HepG2 (cell line): ENCODE results near the gene ARHGAP9. TPM values are rescaled to one million over a fixed set of nuclear protein-coding genes. Genes with fewer than 3 reads are reported as not detected.
A peak's percentile ranks its signal among the peaks of the same experiment; 100 is the strongest.

Experiments
- ATAC-seq: fragments of 200-7000 bp; cut with Tn5 transposase; 3 replicates; pipeline ENCODE4 v1.9.1; 2020; ENCODE audit warnings: mild to moderate bottlenecking, moderate library complexity
- BruUV-seq: library from RNA; stranded (reverse); fragments of 400-500 nt; replicated peaks from 2 replicates; lab custom pipeline; 2021; lab: Mats Ljungman, UMichigan
- CTCF ChIA-PET: fragments of 300-600 bp; formaldehyde crosslinking; extraction: SDS; loops from one replicate; lab custom pipeline; 2021; ENCODE audit warnings: low total read pairs, inconsistent platforms, low intra/inter-chr PET ratio; lab: Yijun Ruan, JAX
- POLR2A ChIA-PET: fragments of 350-600 bp; sonication (Branson Sonifier 250); formaldehyde crosslinking; loops from one replicate; lab custom pipeline; 2020; ENCODE audit warnings: antibody characterized with exemption, inconsistent platforms; lab: Yijun Ruan, JAX
- DNase-seq: peaks from one replicate; pipeline ENCODE4 v3.0.0-alpha.2; 2015; ENCODE audit warnings: low spot score
- FAIRE-seq: peaks from 3 replicates; lab custom pipeline; 2011; peaks lifted over from hg19 to GRCh38; lab: Jason Lieb, UNC
- H2AFZ ChIP-seq: one replicate; pipeline ENCODE4 v1.6.1; 2011; ENCODE audit warnings: low read length, inconsistent platforms
- H3K27ac ChIP-seq: fragments of 300-600 bp; 3 replicates; pipeline ENCODE4 v1.8.0; 2011; ENCODE audit warnings: mixed run types, mild to moderate bottlenecking, mixed read lengths, low read length, inconsistent platforms; ENCODE audit not compliant: insufficient read depth; ENCODE audit errors: extremely low read length
- H3K27me3 ChIP-seq, 2 experiments: fragments of 200-600 bp in 1 of 2; 2 replicates in 1 of 2; 3 replicates in 1 of 2; pipeline versions ENCODE4 v1.6.0 to v1.8.0; 2011; ENCODE audit warnings: low read length in 2 of 2, mild to moderate bottlenecking in 2 of 2, moderate library complexity in 2 of 2, inconsistent platforms in 1 of 2; ENCODE audit not compliant: insufficient read depth in 2 of 2, control insufficient read depth in 1 of 2
- H3K36me3 ChIP-seq, 2 experiments: fragments of 200-600 bp in 1 of 2; replicated peaks in 1 of 2; 2 replicates in 1 of 2; 3 replicates in 1 of 2; pipeline versions ENCODE4 v1.5.1 to v1.8.0; 2011; ENCODE audit warnings: low read length in 2 of 2, inconsistent platforms in 1 of 2; ENCODE audit not compliant: insufficient read depth in 2 of 2, control insufficient read depth in 1 of 2
- H3K4me1 ChIP-seq: 2 replicates; pipeline ENCODE4 v1.5.1; 2012; ENCODE audit warnings: low read length, inconsistent platforms; ENCODE audit not compliant: insufficient read depth
- H3K4me2 ChIP-seq: 2 replicates; pipeline ENCODE4 v1.6.0; 2011; ENCODE audit warnings: low read depth, low read length, inconsistent platforms
- H3K4me3 ChIP-seq, 3 experiments: fragments of 200-600 bp in 1 of 3; sonication (generic), shearing (Covaris generic) in 1 of 3; replicated peaks in 1 of 3; 2 replicates each; pipeline ENCODE4 v1.5.1; 2011 to 2016; ENCODE audit warnings: low read length in 3 of 3, inconsistent platforms in 2 of 3, low read depth in 2 of 3, mild to moderate bottlenecking in 2 of 3, control low read depth in 1 of 3, mixed read lengths in 1 of 3; ENCODE audit not compliant: insufficient read depth in 1 of 3
- H3K79me2 ChIP-seq: one replicate; pipeline ENCODE4 v1.6.1; 2011; ENCODE audit warnings: low read length, inconsistent platforms; ENCODE audit not compliant: insufficient read depth
- H3K9ac ChIP-seq: 2 replicates; pipeline ENCODE4 v1.6.0; 2011; ENCODE audit warnings: mild to moderate bottlenecking, low read depth, low read length, inconsistent platforms; ENCODE audit not compliant: insufficient read depth
- H3K9me3 ChIP-seq: 2 replicates; pipeline ENCODE4 v1.5.1; 2012; ENCODE audit warnings: mild to moderate bottlenecking, low read length
- H4K20me1 ChIP-seq: 2 replicates; pipeline ENCODE4 v1.6.0; 2011; ENCODE audit warnings: inconsistent platforms, mild to moderate bottlenecking, low read length, moderate library complexity; ENCODE audit not compliant: insufficient read depth
- CREB1 ChIP-seq, 2 experiments: fragments of 450-650 bp in 1 of 2; IDR thresholded peaks; 2 replicates each; pipeline ENCODE4 v1.6.1; 2016 to 2017; ENCODE audit warnings: control low read depth in 1 of 2, mild to moderate bottlenecking in 1 of 2, missing compliant biosample characterization in 1 of 2, missing genetic modification characterization in 1 of 2
- DNMT1 ChIP-seq: sonication (generic); formaldehyde crosslinking; IDR thresholded peaks from 2 replicates; pipeline ENCODE4 v1.5.1; 2020; ENCODE audit warnings: mild to moderate bottlenecking, missing genetic modification reagents
- EED ChIP-seq: sonication (generic); formaldehyde crosslinking; IDR thresholded peaks from 2 replicates; pipeline ENCODE4 v1.5.0; 2020; ENCODE audit warnings: mild to moderate bottlenecking, missing genetic modification reagents
- FOXJ3 ChIP-seq: sonication (generic); formaldehyde crosslinking; IDR thresholded peaks from 2 replicates; pipeline ENCODE4 v1.4.0; 2020; ENCODE audit warnings: missing genetic modification reagents, mild to moderate bottlenecking, borderline replicate concordance
- PHF20 ChIP-seq: sonication (generic); formaldehyde crosslinking; IDR thresholded peaks from 2 replicates; pipeline ENCODE4 v1.5.0; 2020; ENCODE audit warnings: mild to moderate bottlenecking, missing genetic modification reagents
- PPARG ChIP-seq: conservative IDR thresholded peaks from 2 replicates; pipeline ENCODE4 v1.6.1; 2016; ENCODE audit warnings: missing biosample characterization, missing genetic modification reagents
- RNF2 ChIP-seq: fragments of 450-650 bp; conservative IDR thresholded peaks from 2 replicates; pipeline ENCODE4 v1.6.1; 2016; ENCODE audit warnings: low read depth
- SMYD3 ChIP-seq: sonication (generic); formaldehyde crosslinking; IDR thresholded peaks from 2 replicates; pipeline ENCODE4 v1.8.1; 2023; ENCODE audit warnings: mild to moderate bottlenecking, missing genetic modification reagents
- SOX13 ChIP-seq, 3 experiments: fragments of 450-650 bp in 1 of 3; sonication (generic) in 1 of 3; formaldehyde crosslinking in 1 of 3; IDR thresholded peaks in 2 of 3; conservative IDR thresholded peaks in 1 of 3; 2 replicates each; pipeline versions ENCODE4 v1.5.0 to v1.6.1; 2016 to 2020; ENCODE audit warnings: antibody characterized with exemption in 1 of 3, mild to moderate bottlenecking in 1 of 3, missing compliant biosample characterization in 1 of 3, missing genetic modification reagents in 1 of 3, moderate library complexity in 1 of 3
- ZMAT3 ChIP-seq: sonication (generic); formaldehyde crosslinking; conservative IDR thresholded peaks from 2 replicates; pipeline ENCODE4 v1.7.0; 2021; ENCODE audit warnings: missing genetic modification reagents
- ZNF263 ChIP-seq: sonication (generic); formaldehyde crosslinking; IDR thresholded peaks from 2 replicates; pipeline ENCODE4 v1.4.0; 2020; ENCODE audit warnings: missing genetic modification reagents
- ZNF558 ChIP-seq: sonication (generic); formaldehyde crosslinking; IDR thresholded peaks from 2 replicates; pipeline ENCODE4 v1.9.0; 2022; ENCODE audit warnings: mild to moderate bottlenecking, missing genetic modification reagents, borderline replicate concordance
- WGBS: methylation state at CpG from one replicate; pipeline ENCODE4 v1.1.6; 2017; ENCODE audit warnings: low lambda C conversion rate; 5-methylcytosine and 5-hydroxymethylcytosine counted together
- in situ Hi-C: cut with HindIII; loops from 2 replicates; pipeline ENCODE4 v1.10.0; 2017; ENCODE audit warnings: low pct_unique_long_range_greater_than_20kb; ENCODE audit not compliant: extremely low pct_ligation_motif_present
- intact Hi-C: fragments of 100-400 bp; cut with micrococcal nuclease; formaldehyde crosslinking; loops from one replicate; pipeline ENCODE4 v1.10.0; 2022; ENCODE audit not compliant: unreplicated experiment
- polyA plus RNA-seq, 8 experiments: library from polyadenylated mRNA; depleted of rRNA in 3 of 8; stranded (reverse) in 7 of 8; unstranded in 1 of 8; fragments of >200 nt; fragmentation: Illumina TruSeq in 4 of 8; extraction: Trizol in 4 of 8; gene quantifications; 2 replicates each; pipeline versions ENCODE4 v1.2.1 to v1.2.3, GENCODE V29; 2011 to 2016; ENCODE audit warnings: low read depth in 4 of 8, missing spikeins in 1 of 8, mixed read lengths in 1 of 8; ENCODE audit not compliant: insufficient read depth in 1 of 8
- total RNA-seq, 5 experiments: library from RNA; depleted of rRNA; stranded (reverse); fragments of >200 nt; fragmentation: Illumina TruSeq; extraction: Trizol; gene quantifications; 2 replicates each; pipeline ENCODE4 v1.2.3, GENCODE V29; 2016; ENCODE audit warnings: low read depth in 1 of 5
- TF ChIP-seq, protein P1 (sequence below): sonication (generic); formaldehyde crosslinking; IDR thresholded peaks from 2 replicates; pipeline ENCODE4 v1.4.0; 2020; ENCODE audit warnings: mild to moderate bottlenecking, missing genetic modification reagents
- TF ChIP-seq, protein P2 (sequence below): sonication (generic); formaldehyde crosslinking; conservative IDR thresholded peaks from 2 replicates; pipeline ENCODE4 v1.5.0; 2020; ENCODE audit warnings: missing genetic modification reagents
- TF ChIP-seq, protein P3 (sequence below): IDR thresholded peaks from 2 replicates; pipeline ENCODE4 v1.6.1; 2016; ENCODE audit warnings: low read depth, borderline replicate concordance
- TF ChIP-seq, protein P4 (sequence below): sonication (generic); formaldehyde crosslinking; IDR thresholded peaks from 2 replicates; pipeline ENCODE4 v1.8.0; 2023; ENCODE audit warnings: mild to moderate bottlenecking, missing genetic modification reagents
- TF ChIP-seq, protein P5 (sequence below): sonication (generic); formaldehyde crosslinking; IDR thresholded peaks from 2 replicates; pipeline ENCODE4 v1.8.1; 2023; ENCODE audit warnings: missing genetic modification reagents, inconsistent platforms, borderline replicate concordance

ARHGAP9 gene
- total and polyA plus RNA-seq, 2 of the 13 experiments (the other 11 are each of a cell fraction or from before 2014, with no cell fraction given) = 0.18 to 1.2 TPM

DNA sequence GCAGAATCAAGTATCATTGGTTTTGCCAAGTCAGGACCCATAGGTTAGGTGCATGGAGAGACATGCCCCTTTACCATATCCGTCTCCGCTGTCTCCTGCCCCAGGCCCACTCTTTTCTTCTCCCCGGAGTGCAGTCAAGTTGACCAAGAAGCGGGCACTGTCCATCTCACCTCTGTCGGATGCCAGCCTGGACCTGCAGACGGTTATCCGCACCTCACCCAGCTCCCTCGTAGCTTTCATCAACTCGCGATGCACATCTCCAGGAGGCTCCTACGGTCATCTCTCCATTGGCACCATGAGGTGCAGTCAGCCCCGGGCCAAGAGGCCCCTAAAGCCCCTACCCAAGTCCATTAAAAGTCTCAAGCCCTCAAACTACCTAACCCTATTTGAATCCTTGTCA is 15.1 kb downstream of the ARHGAP9 start (continued):
- TF ChIP-seq, protein P1, sequence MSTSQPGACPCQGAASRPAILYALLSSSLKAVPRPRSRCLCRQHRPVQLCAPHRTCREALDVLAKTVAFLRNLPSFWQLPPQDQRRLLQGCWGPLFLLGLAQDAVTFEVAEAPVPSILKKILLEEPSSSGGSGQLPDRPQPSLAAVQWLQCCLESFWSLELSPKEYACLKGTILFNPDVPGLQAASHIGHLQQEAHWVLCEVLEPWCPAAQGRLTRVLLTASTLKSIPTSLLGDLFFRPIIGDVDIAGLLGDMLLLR (CRISPR knock-in tag) = no peak
- TF ChIP-seq, protein P2, sequence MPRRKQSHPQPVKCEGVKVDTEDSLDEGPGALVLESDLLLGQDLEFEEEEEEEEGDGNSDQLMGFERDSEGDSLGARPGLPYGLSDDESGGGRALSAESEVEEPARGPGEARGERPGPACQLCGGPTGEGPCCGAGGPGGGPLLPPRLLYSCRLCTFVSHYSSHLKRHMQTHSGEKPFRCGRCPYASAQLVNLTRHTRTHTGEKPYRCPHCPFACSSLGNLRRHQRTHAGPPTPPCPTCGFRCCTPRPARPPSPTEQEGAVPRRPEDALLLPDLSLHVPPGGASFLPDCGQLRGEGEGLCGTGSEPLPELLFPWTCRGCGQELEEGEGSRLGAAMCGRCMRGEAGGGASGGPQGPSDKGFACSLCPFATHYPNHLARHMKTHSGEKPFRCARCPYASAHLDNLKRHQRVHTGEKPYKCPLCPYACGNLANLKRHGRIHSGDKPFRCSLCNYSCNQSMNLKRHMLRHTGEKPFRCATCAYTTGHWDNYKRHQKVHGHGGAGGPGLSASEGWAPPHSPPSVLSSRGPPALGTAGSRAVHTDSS = no peak
- TF ChIP-seq SOX13 (IDR thresholded peaks at IDR 0.05) (no peak), SOX13 (CRISPR knock-in tag; conservative IDR thresholded peaks at IDR 0.05 in 1 of 2, IDR thresholded peaks at IDR 0.05 in 1 of 2) (no peak), PPARG (no peak), PHF20 (CRISPR knock-in tag) (no peak), SMYD3 (CRISPR knock-in tag) (no peak)
- TF ChIP-seq, protein P3, sequence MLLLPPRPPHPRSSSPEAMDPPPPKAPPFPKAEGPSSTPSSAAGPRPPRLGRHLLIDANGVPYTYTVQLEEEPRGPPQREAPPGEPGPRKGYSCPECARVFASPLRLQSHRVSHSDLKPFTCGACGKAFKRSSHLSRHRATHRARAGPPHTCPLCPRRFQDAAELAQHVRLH (CRISPR knock-in tag) = no peak

DNA sequence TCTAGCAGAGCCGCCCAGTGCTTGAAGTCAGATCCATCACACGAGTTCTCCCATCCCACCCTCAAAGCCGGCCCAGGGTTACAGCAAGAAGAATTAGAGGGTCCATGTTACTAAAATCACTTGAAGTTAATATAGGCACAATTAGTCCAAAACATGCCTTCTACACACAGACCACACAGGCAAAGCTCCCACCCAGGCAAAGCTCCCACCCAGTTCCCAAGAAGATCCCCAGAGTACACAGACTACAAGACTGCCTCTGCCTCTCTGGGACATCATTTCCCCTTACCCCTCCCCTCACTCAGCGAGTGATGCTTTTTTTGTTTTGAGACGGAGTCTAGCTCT is 16.8 kb downstream of the ARHGAP9 start:
- FAIRE-seq (no peak), DNase-seq (no peak), ATAC-seq (peak; percentile 2; the same call in 1 of the 3 replicates)
- no peak overlapping the region for H3K9ac ChIP-seq
- H3K4me1 ChIP-seq = peaks cover 45% of the 10 kb centered on the region
- ChIA-PET CTCF (interaction anchor here (0.6 to 0.9 kb wide), 3 partner anchors 26 to 199 kb away, joined by 3 to 4 read pairs (median 3); no protein-coding TSS in a partner anchor), POLR2A (interaction anchor here (1.0 kb wide), 1 partner anchor 54 kb away, joined by 4 read pairs; no protein-coding TSS in a partner anchor)
- no TSS peak for BruUV-seq
- intact Hi-C loops (loop anchor here (2.0 kb wide), 1 partner anchor 24 kb away; no protein-coding TSS in a partner anchor), in situ Hi-C loops (no loop called here)
- WGBS = 9% methylated on average over 5 of the region's 5 CpGs
- no peak overlapping the region for H2AFZ ChIP-seq
- H4K20me1 ChIP-seq = no peaks in the 10 kb centered on the region
- H3K4me3 ChIP-seq = peak overlapping the region in 1 of 3 experiments; percentile 94; a peak in 1 of 6 replicates
- peaks cover 0 to 40% of the 10 kb centered on the region in 2 experiments; a peak in 3 of 5 replicates for H3K27me3 ChIP-seq
- no peak overlapping the region for H3K27ac ChIP-seq
- H3K4me2 ChIP-seq = peak overlapping the region; percentile 99
- no peaks in the 10 kb centered on the region for H3K79me2 ChIP-seq
- no peaks in the 10 kb centered on the region for H3K9me3 ChIP-seq
- H3K36me3 ChIP-seq = no peaks in the 10 kb centered on the region
- TF ChIP-seq ZNF558 = 0 out of 2 replicates have a peak, but pooled peaks have one; percentile 59
- 0 out of 2 replicates have a peak, but pooled peaks have one; percentile 10 for TF ChIP-seq ZMAT3
- no peak for TF ChIP-seq EED (CRISPR knock-in tag)
- TF ChIP-seq ZNF263 (CRISPR knock-in tag) = no peak
- TF ChIP-seq, protein P4, sequence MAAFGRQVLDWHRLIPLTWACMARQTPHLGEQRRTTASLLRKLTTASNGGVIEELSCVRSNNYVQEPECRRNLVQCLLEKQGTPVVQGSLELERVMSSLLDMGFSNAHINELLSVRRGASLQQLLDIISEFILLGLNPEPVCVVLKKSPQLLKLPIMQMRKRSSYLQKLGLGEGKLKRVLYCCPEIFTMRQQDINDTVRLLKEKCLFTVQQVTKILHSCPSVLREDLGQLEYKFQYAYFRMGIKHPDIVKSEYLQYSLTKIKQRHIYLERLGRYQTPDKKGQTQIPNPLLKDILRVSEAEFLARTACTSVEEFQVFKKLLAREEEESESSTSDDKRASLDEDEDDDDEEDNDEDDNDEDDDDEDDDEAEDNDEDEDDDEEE (CRISPR knock-in tag) = 0 out of 2 replicates have a peak, but pooled peaks have one; percentile 51
- no peak for TF ChIP-seq CREB1 (IDR thresholded peaks at IDR 0.05)
- peak; percentile 32; the same call in 1 of the 2 replicates for TF ChIP-seq CREB1 (CRISPR knock-in tag; IDR thresholded peaks at IDR 0.05)
- TF ChIP-seq FOXJ3 = no peak
- no peak for TF ChIP-seq RNF2
- TF ChIP-seq DNMT1 (CRISPR knock-in tag) = no peak
- TF ChIP-seq, protein P5, sequence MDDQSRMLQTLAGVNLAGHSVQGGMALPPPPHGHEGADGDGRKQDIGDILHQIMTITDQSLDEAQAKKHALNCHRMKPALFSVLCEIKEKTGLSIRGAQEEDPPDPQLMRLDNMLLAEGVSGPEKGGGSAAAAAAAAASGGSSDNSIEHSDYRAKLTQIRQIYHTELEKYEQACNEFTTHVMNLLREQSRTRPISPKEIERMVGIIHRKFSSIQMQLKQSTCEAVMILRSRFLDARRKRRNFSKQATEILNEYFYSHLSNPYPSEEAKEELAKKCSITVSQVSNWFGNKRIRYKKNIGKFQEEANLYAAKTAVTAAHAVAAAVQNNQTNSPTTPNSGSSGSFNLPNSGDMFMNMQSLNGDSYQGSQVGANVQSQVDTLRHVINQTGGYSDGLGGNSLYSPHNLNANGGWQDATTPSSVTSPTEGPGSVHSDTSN = no peak
